ENCODE data around the gene GABRG3. TPM values are rescaled to one million over a fixed set of nuclear protein-coding genes. Genes with fewer than 3 reads are reported as not detected.

Gene GABRG3
- total RNA-seq, 1 experiment from 2014 or later = not detected

GRCh38 chr15:27468151-27468591 is 497.2 kb downstream of the GABRG3 start:
- Mint-ChIP-seq H3K4me3 (ENCODE audit: low read depth, unreplicated experiment) (no peak overlapping the region), H3K9me3 (ENCODE audit: low read depth, unreplicated experiment) (peaks cover 2% of the 10 kb centered on the region), H3K36me3 (ENCODE audit: insufficient read depth, unreplicated experiment) (no peaks in the 10 kb centered on the region), H3K27ac (ENCODE audit: unreplicated experiment) (no peak overlapping the region), H3K4me1 (ENCODE audit: low read depth, unreplicated experiment) (no peaks in the 10 kb centered on the region), H3K27me3 (ENCODE audit: unreplicated experiment) (no peaks in the 10 kb centered on the region)
- BruUV-seq (replicated peaks) = no TSS peak
- CTCF ChIA-PET = no interaction called here
- no peak for DNase-seq
- intact Hi-C loops (cut with micrococcal nuclease; ENCODE audit: unreplicated experiment) = no loop called here
- TF ChIP-seq CTCF (IDR thresholded peaks at IDR 0.05; ENCODE audit: unreplicated experiment) = no peak

GRCh38 chr15:27473845-27474244 is 502.9 kb downstream of the GABRG3 start:
- TF ChIP-seq CTCF (IDR thresholded peaks at IDR 0.05; ENCODE audit: unreplicated experiment) = no peak
- no peaks in the 10 kb centered on the region for H3K27me3 Mint-ChIP-seq (ENCODE audit: unreplicated experiment)
- DNase-seq = no peak
- intact Hi-C loops (cut with micrococcal nuclease; ENCODE audit: unreplicated experiment) = no loop called here
- BruUV-seq (replicated peaks) = no TSS peak
- CTCF ChIA-PET = no interaction called here
- no peaks in the 10 kb centered on the region for H3K4me1 Mint-ChIP-seq (ENCODE audit: low read depth, unreplicated experiment)
- H3K4me3 Mint-ChIP-seq (ENCODE audit: low read depth, unreplicated experiment) = no peak overlapping the region
- H3K9me3 Mint-ChIP-seq (ENCODE audit: low read depth, unreplicated experiment) = no peaks in the 10 kb centered on the region
- H3K36me3 Mint-ChIP-seq (ENCODE audit: insufficient read depth, unreplicated experiment) = no peaks in the 10 kb centered on the region
- no peak overlapping the region for H3K27ac Mint-ChIP-seq (ENCODE audit: unreplicated experiment)

GRCh38 chr15:27475395-27475794 is 504.4 kb downstream of the GABRG3 start:
- H3K27me3 Mint-ChIP-seq (ENCODE audit: unreplicated experiment) = no peaks in the 10 kb centered on the region
- H3K9me3 Mint-ChIP-seq (ENCODE audit: low read depth, unreplicated experiment) = no peaks in the 10 kb centered on the region
- intact Hi-C loops (cut with micrococcal nuclease; ENCODE audit: unreplicated experiment) = no loop called here
- no peak for DNase-seq
- no TSS peak for BruUV-seq (replicated peaks)
- TF ChIP-seq CTCF (IDR thresholded peaks at IDR 0.05; ENCODE audit: unreplicated experiment) = no peak
- no peak overlapping the region for H3K4me3 Mint-ChIP-seq (ENCODE audit: low read depth, unreplicated experiment)
- CTCF ChIA-PET = no interaction called here
- no peak overlapping the region for H3K27ac Mint-ChIP-seq (ENCODE audit: unreplicated experiment)
- no peaks in the 10 kb centered on the region for H3K36me3 Mint-ChIP-seq (ENCODE audit: insufficient read depth, unreplicated experiment)
- no peaks in the 10 kb centered on the region for H3K4me1 Mint-ChIP-seq (ENCODE audit: low read depth, unreplicated experiment)

- CTCF ChIA-PET = no interaction called here
- Mint-ChIP-seq H3K4me1 (ENCODE audit: low read depth, unreplicated experiment) (no peaks in the 10 kb centered on the region), H3K27ac (ENCODE audit: unreplicated experiment) (no peak overlapping the region), H3K4me3 (ENCODE audit: low read depth, unreplicated experiment) (no peak overlapping the region), H3K36me3 (ENCODE audit: insufficient read depth, unreplicated experiment) (no peaks in the 10 kb centered on the region), H3K9me3 (ENCODE audit: low read depth, unreplicated experiment) (no peaks in the 10 kb centered on the region), H3K27me3 (ENCODE audit: unreplicated experiment) (no peaks in the 10 kb centered on the region)
- intact Hi-C loops (cut with micrococcal nuclease; ENCODE audit: unreplicated experiment) = no loop called here
- BruUV-seq (replicated peaks) = no TSS peak
- TF ChIP-seq CTCF (IDR thresholded peaks at IDR 0.05; ENCODE audit: unreplicated experiment) = no peak
- no peak for DNase-seq
These were observed 508.5 kb downstream of the GABRG3 start for GRCh38 chr15:27479296-27480140.

All from Calu3 (cell line).